Fibroblast of lung (primary cell): ENCODE measurements around the gene ZNF407. TPM values are rescaled to one million over a fixed set of nuclear protein-coding genes. Genes with fewer than 3 reads are reported as not detected.

Experiments
- DNase-seq, 2 donors: peaks; one replicate each; pipeline versions ENCODE4 v3.0.0 to v3.0.0-alpha.2; 2010; ENCODE audit warnings: low read depth in 2 of 2
- H2AFZ ChIP-seq: 2 replicates; pipeline ENCODE4 v1.5.1; 2012; ENCODE audit warnings: low read length, control low read depth, inconsistent platforms
- H3K27ac ChIP-seq: 2 replicates; pipeline ENCODE4 v1.5.1; 2011; ENCODE audit warnings: low read length, control low read depth; ENCODE audit not compliant: insufficient read depth
- H3K27me3 ChIP-seq: 2 replicates; pipeline ENCODE4 v1.5.1; 2011; ENCODE audit warnings: mild to moderate bottlenecking, low read length; ENCODE audit not compliant: control insufficient read depth, insufficient read depth
- H3K36me3 ChIP-seq: 2 replicates; pipeline ENCODE4 v1.5.1; 2011; ENCODE audit warnings: low read length; ENCODE audit not compliant: control insufficient read depth, insufficient read depth
- H3K4me1 ChIP-seq: 2 replicates; pipeline ENCODE4 v1.5.1; 2011; ENCODE audit warnings: low read length; ENCODE audit not compliant: control insufficient read depth, insufficient read depth; ENCODE audit errors: extremely low read depth
- H3K4me2 ChIP-seq: 2 replicates; pipeline ENCODE4 v1.5.1; 2011; ENCODE audit warnings: low read length, control low read depth; ENCODE audit not compliant: insufficient read depth; ENCODE audit errors: extremely low read depth
- H3K4me3 ChIP-seq, 4 experiments: fragments of 200-600 bp in 1 of 4; sonication (generic) in 1 of 4; replicated peaks in 1 of 4; 2 replicates each; pipeline ENCODE4 v1.5.1; 2011 to 2016; ENCODE audit warnings: low read length in 4 of 4, low read depth in 3 of 4, mild to moderate bottlenecking in 3 of 4, control low read depth in 2 of 4, inconsistent platforms in 1 of 4, mixed read lengths in 1 of 4; ENCODE audit not compliant: insufficient read depth in 1 of 4; ENCODE audit errors: control extremely low read depth in 1 of 4
- H3K79me2 ChIP-seq: 2 replicates; pipeline ENCODE4 v1.5.1; 2012; ENCODE audit warnings: mild to moderate bottlenecking, low read length, inconsistent platforms; ENCODE audit not compliant: control insufficient read depth, insufficient read depth
- H3K9ac ChIP-seq: 2 replicates; pipeline ENCODE4 v1.5.1; 2011; ENCODE audit warnings: mild to moderate bottlenecking, low read length, control low read depth; ENCODE audit not compliant: insufficient read depth
- H3K9me3 ChIP-seq: 2 replicates; pipeline ENCODE4 v1.5.1; 2012; ENCODE audit warnings: low read depth, low read length; ENCODE audit not compliant: control insufficient read depth, insufficient read depth
- H4K20me1 ChIP-seq: 2 replicates; pipeline ENCODE4 v1.5.1; 2011; ENCODE audit warnings: low read length; ENCODE audit not compliant: control insufficient read depth, insufficient read depth; ENCODE audit errors: extremely low read depth
- CTCF ChIP-seq, 2 donors: IDR thresholded peaks in 1 of 2; conservative IDR thresholded peaks in 1 of 2; 1 replicate in 1 of 2; 2 replicates in 1 of 2; pipeline ENCODE4 v1.5.1; 2011 to 2012; ENCODE audit warnings: low read length in 2 of 2, control low read depth in 1 of 2, inconsistent platforms in 1 of 2, low read depth in 1 of 2, mild to moderate bottlenecking in 1 of 2
- EZH2 ChIP-seq: IDR thresholded peaks from 2 replicates; pipeline ENCODE4 v1.5.1; 2012; ENCODE audit warnings: low read length, control low read depth, mild to moderate bottlenecking; ENCODE audit errors: missing control alignments
- polyA plus RNA-seq, 2 donors: library from polyadenylated mRNA; depleted of rRNA in 1 of 2; stranded (reverse) in 1 of 2; unstranded in 1 of 2; fragments of >200 nt; gene quantifications; 2 replicates each; pipeline ENCODE4 v1.2.1, GENCODE V29; 2011 to 2012; ENCODE audit warnings: missing spikeins in 1 of 2
- total RNA-seq: library from RNA; depleted of rRNA; stranded (reverse); fragments of >200 nt; gene quantifications from 2 replicates; pipeline ENCODE4 v1.2.1, GENCODE V29; 2014

The ZNF407 gene
- total and polyA plus RNA-seq, 2 donors (not counting 1 experiment from before 2014, with no cell fraction given): 5.1 to 12.6 TPM

GRCh38 chr18:75071484-75071785, 473.8 kb downstream of the ZNF407 start:
- no peaks in the 10 kb centered on the region for H3K79me2 ChIP-seq
- no peak overlapping the region for H3K27ac ChIP-seq
- no peak overlapping the region for H3K4me3 ChIP-seq
- TF ChIP-seq CTCF (conservative IDR thresholded peaks at IDR 0.05 in 1 of 2, IDR thresholded peaks at IDR 0.05 in 1 of 2; ENCODE audit: low read depth in 1 of 2, low read length in 2 of 2) (no peak), EZH2 (no peak)
- H3K27me3 ChIP-seq: no peaks in the 10 kb centered on the region
- H3K4me2 ChIP-seq: no peak overlapping the region
- H3K9ac ChIP-seq: no peak overlapping the region
- H3K9me3 ChIP-seq: no peaks in the 10 kb centered on the region
- no peak for DNase-seq
- H3K4me1 ChIP-seq: no peaks in the 10 kb centered on the region
- no peaks in the 10 kb centered on the region for H4K20me1 ChIP-seq
- H2AFZ ChIP-seq: no peak overlapping the region
- H3K36me3 ChIP-seq: no peaks in the 10 kb centered on the region

GRCh38 chr18:75071866-75072671, 474.4 kb downstream of the ZNF407 start:
- H4K20me1 ChIP-seq: no peaks in the 10 kb centered on the region
- DNase-seq: no peak
- H3K79me2 ChIP-seq: no peaks in the 10 kb centered on the region
- H3K9ac ChIP-seq: no peak overlapping the region
- no peak overlapping the region for H3K4me3 ChIP-seq
- H3K27me3 ChIP-seq: no peaks in the 10 kb centered on the region
- H3K36me3 ChIP-seq: no peaks in the 10 kb centered on the region
- no peak overlapping the region for H3K4me2 ChIP-seq
- no peak overlapping the region for H3K27ac ChIP-seq
- H2AFZ ChIP-seq: no peak overlapping the region
- no peaks in the 10 kb centered on the region for H3K4me1 ChIP-seq
- no peaks in the 10 kb centered on the region for H3K9me3 ChIP-seq
- no peak for TF ChIP-seq CTCF (conservative IDR thresholded peaks at IDR 0.05 in 1 of 2, IDR thresholded peaks at IDR 0.05 in 1 of 2; ENCODE audit: low read depth in 1 of 2, low read length in 2 of 2)
- TF ChIP-seq EZH2: no peak

GRCh38 chr18:75072672-75073371, 475.2 kb downstream of the ZNF407 start:
- no peaks in the 10 kb centered on the region for H3K36me3 ChIP-seq
- no peaks in the 10 kb centered on the region for H4K20me1 ChIP-seq
- H3K4me1 ChIP-seq: no peaks in the 10 kb centered on the region
- H3K27me3 ChIP-seq: no peaks in the 10 kb centered on the region
- H3K9me3 ChIP-seq: no peaks in the 10 kb centered on the region
- no peak overlapping the region for H3K9ac ChIP-seq
- no peak overlapping the region for H3K4me2 ChIP-seq
- no peaks in the 10 kb centered on the region for H3K79me2 ChIP-seq
- H2AFZ ChIP-seq: no peak overlapping the region
- no peak overlapping the region for H3K27ac ChIP-seq
- TF ChIP-seq EZH2 (no peak), CTCF (conservative IDR thresholded peaks at IDR 0.05 in 1 of 2, IDR thresholded peaks at IDR 0.05 in 1 of 2; ENCODE audit: low read depth in 1 of 2, low read length in 2 of 2) (no peak)
- no peak overlapping the region for H3K4me3 ChIP-seq
- DNase-seq: no peak
